Esophagus mucosa (tissue), 1 donor: ENCODE measurements around the gene CEP290. TPM values are rescaled to one million over a fixed set of nuclear protein-coding genes. Genes with fewer than 3 reads are reported as not detected.

Experiments
- ATAC-seq: fragments of 200-7000 bp; cut with Tn5 transposase; one replicate; pipeline ENCODE4 v1.9.1; 2020
- total RNA-seq: library from RNA; stranded (reverse); gene quantifications from one replicate; pipeline ENCODE4 v1.2.4, GENCODE V29; 2023
- donor health status: DM: yes; HTN: yes; CAD: no.

CEP290 gene, protein sequence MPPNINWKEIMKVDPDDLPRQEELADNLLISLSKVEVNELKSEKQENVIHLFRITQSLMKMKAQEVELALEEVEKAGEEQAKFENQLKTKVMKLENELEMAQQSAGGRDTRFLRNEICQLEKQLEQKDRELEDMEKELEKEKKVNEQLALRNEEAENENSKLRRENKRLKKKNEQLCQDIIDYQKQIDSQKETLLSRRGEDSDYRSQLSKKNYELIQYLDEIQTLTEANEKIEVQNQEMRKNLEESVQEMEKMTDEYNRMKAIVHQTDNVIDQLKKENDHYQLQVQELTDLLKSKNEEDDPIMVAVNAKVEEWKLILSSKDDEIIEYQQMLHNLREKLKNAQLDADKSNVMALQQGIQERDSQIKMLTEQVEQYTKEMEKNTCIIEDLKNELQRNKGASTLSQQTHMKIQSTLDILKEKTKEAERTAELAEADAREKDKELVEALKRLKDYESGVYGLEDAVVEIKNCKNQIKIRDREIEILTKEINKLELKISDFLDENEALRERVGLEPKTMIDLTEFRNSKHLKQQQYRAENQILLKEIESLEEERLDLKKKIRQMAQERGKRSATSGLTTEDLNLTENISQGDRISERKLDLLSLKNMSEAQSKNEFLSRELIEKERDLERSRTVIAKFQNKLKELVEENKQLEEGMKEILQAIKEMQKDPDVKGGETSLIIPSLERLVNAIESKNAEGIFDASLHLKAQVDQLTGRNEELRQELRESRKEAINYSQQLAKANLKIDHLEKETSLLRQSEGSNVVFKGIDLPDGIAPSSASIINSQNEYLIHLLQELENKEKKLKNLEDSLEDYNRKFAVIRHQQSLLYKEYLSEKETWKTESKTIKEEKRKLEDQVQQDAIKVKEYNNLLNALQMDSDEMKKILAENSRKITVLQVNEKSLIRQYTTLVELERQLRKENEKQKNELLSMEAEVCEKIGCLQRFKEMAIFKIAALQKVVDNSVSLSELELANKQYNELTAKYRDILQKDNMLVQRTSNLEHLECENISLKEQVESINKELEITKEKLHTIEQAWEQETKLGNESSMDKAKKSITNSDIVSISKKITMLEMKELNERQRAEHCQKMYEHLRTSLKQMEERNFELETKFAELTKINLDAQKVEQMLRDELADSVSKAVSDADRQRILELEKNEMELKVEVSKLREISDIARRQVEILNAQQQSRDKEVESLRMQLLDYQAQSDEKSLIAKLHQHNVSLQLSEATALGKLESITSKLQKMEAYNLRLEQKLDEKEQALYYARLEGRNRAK (N-terminal part only)
- total RNA-seq, result 2.7 TPM

- ATAC-seq, result peak; percentile 98
Measured at GRCh38 chr12:88141774-88142609, at the start of gene CEP290, which contains the start of gene TMTC3. CEP290 (minus strand) TSS chr12:88142088; CDS start chr12:88141307, 781 bp downstream. TMTC3 (plus strand) TSS chr12:88142307; CDS start chr12:88148316, 6,009 bp downstream.

DNA sequence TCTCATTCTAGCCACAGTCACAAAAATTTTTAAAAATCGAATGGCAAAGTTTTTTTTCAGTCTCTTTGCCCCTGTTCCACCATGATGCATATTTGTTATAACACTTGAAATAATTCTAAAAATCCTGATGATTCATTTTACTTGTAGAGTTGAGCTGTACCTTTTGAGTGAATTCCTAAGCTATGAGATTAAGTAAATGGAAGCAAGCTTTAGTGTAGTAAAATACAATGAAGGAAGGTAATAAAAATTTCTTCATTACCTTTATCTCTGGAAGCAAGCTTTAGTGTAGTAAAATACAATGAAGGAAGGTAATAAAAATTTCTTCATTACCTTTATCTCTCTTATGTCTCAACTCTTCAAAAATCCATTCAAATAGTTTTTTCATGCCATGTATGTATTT, 46.3 kb upstream of the CEP290 start:
- ATAC-seq, result no peak

- no peak for ATAC-seq
Measured at GRCh38 chr12:88187571-88187970, 45.7 kb upstream of the CEP290 start.

- ATAC-seq, result no peak
Measured at GRCh38 chr12:88185988-88186387, 44.1 kb upstream of the CEP290 start.

- no peak for ATAC-seq
Measured at GRCh38 chr12:88185279-88185678, 43.4 kb upstream of the CEP290 start.

- no peak for ATAC-seq
Measured at GRCh38 chr12:88184196-88184595, 42.3 kb upstream of the CEP290 start.

- no peak for ATAC-seq
Measured at GRCh38 chr12:88182416-88182815, 40.5 kb upstream of the CEP290 start.

DNA sequence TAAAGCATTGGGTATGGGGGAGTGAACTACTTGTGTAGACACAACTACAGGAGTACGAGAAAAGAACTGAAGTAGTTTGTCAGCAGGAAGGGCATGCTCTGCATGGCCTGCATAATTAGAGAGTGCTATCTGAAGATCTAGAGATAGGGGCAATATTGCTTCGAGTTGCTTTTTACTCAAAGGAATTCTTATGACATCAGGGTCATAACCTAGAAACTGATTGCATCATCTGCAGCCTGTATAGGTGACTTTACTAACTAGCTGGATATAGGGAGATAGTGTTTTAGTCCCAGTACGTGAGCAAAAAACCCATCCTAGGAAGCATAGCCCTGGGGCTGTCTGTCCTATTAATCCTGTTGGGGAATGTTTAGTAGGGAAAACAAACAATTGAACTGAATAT, 40.0 kb upstream of the CEP290 start:
- ATAC-seq, result no peak

GRCh38 chr12:88179436-88180014, 37.6 kb upstream of the CEP290 start:
- ATAC-seq, result no peak

DNA sequence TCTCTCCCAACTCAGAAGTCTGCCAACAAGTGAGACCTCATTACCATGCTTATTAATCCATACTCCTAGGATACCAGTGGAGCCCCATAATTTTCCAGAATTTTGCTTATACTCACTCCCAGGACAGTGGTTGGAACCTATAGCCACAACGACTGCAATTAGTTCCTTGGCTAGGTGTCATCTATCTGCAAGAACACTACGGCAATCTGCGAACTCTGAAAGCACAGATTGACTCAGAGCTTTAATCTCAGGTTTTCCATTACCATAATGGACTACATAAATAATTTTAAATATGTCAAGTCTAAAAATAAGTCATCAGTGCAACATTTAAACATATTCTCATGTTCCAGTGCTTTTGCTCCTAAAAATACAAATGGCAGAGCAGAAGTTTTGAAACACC, 33.7 kb upstream of the CEP290 start:
- ATAC-seq, result no peak

GRCh38 chr12:88172844-88173407, 31.0 kb upstream of the CEP290 start:
- ATAC-seq, result no peak

DNA sequence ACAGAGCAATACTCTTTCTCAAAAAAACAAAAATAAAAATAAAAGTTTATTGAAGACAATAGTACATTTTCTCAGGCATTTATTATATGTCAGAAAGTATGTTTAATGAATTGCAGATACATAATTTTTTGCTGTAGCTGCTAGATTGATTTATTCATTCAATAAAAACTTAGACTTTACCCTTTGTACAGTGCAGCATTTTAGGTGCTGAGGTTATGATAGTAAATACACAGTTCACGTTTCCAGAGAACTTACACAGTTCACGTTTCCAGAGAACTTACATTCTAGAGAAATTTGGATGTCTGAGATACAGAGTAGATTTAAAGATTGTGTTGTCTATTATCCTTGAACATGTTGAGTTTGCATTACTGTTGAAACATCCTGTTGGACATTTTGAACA, 25.5 kb upstream of the CEP290 start:
- ATAC-seq, result no peak

DNA sequence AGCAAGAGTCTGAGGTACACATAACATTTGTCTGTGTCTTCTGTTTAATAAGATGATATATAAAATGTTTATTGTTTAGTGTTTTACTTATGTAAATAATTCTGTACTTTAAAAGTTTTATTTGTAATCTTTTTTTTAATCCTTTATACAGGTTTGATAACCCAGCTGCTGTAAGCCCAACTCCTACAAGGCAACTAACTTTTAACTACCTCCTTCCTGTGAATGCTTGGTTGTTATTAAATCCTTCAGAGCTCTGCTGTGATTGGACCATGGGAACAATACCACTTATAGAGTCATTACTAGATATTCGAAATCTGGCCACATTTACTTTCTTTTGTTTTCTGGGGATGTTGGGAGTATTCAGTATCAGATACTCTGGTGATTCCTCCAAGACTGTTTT, 24.3 kb upstream of the CEP290 start:
- ATAC-seq, result no peak

GRCh38 chr12:88163371-88163770, 21.5 kb upstream of the CEP290 start:
- ATAC-seq, result no peak

DNA sequence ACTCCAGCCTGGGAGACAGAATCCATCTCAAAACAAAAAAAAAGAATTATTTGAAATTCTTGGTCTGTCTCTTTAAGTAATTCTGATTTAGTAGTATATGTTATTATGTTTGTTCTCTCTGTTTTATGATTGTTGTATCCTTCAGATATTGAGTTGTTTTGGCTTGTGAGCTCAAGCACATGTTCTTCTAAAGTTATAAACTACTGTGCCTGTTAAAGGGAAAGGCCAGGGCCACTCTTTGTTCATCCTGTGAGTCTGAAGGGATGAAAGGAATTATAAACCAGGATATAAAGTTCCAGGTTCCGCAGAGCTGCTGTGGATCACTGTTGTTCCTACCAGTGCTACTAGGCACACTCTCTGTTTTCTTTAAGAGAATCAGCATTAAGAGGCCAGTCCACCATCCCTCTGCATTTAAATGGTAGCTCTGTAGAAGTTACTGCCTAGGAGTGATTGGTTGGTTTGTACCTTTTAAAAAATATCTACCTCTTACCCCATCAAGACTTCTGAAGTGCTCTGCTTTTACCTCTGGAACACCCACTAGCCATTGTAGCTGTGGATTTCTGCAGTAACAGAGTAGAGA, 14.3 kb upstream of the CEP290 start:
- ATAC-seq, result no peak

- ATAC-seq, result no peak
Measured at GRCh38 chr12:88153959-88154358, 12.1 kb upstream of the CEP290 start.

GRCh38 chr12:88150063-88150462, 8.2 kb upstream of the CEP290 start:
- ATAC-seq, result no peak

DNA sequence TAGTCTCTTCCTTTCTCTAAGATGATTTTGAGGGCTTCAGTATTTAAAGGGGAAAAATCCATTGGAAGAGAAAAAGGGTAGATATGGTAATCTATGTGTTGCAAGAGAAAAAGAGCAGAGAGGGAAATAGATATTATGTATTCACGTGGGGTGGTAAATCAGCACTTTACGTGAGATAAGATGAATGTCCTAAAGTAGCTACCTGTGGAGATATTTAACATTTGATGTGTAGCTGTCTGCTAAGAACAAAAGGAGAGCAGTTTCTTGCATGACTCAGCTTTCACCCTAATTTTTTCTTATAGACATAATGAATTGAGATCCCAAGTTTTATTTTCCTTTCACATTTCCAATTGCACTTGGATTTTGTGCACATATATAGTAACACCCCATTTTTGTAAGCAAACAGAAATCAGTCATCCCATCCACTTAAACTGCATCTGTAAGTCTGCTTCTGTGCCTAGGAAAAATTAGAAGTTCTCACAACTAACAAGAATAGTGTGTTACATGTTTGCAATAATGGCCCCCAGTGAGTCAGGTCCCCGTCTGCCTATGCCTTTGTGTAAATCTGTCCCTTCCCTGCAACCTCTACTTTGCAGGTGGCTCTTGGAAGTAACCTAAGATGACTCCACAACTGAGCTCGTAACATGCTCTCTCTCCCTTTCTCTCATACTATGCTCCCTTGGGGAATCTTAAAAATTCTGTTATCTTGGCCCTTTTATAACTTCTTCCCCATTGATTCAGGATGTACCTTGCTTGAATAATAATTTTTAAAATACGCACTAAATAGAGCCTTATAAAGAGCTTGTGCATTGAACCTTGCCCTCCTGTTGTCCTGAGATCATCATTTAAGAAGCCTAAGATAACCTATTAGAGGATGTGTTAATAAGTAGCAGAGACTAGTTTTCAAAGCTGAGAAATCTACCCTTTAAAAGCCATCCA, 3.9 kb upstream of the CEP290 start:
- no peak for ATAC-seq
